ENCODE measurements around the gene ECSCR. TPM values are rescaled to one million over a fixed set of nuclear protein-coding genes. Genes with fewer than 3 reads are reported as not detected.

Gene ECSCR
- total and polyA plus RNA-seq, 2 of the 8 experiments (the other 6 are each of a cell fraction or from before 2014, with no cell fraction given) = 2.7 to 7.2 TPM

DNA sequence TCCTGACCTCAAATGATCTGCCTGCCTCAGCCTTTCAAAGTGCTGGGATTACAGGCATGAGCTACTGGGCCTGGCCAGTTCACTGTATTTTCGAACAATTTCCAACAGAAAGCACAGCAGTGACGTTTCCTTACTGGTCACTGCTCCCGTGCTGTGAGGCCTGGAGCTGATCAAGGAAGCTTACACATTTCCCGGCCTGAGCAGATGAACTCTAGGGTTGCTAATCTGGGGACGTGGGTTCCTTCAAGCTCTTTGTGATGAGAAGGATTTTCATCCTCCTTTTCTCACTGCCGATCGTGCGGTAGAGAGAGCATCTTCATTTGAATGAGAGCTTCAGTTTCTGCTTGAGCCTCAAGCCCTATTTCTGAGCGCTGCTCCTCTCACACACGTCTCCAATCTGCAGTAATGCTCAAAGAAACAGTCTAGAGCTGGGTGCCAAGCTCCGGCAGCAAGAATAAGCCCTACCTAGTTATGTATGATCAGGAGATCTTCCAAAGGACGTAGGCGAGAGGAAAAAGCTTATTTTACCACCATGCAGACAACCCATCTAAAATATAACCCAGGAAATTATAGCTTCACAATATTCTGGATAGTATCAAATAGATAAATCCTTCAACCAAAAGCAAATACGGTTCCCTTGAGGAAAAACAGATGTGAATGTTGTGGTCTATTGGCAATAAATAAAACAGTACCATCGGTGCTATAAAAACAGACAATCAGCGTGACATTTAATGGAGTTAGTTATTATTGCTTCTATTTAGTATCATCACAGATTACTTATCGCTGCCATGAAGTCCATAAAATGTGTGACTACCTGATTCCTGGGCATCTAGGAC, 51.3 kb downstream of the ECSCR start (continued):
- TF ChIP-seq SUZ12 (IDR thresholded peaks at IDR 0.05; ENCODE audit: low read length) (no peak), JUND (IDR thresholded peaks at IDR 0.05; ENCODE audit: low read length) (no peak), RAD21 (IDR thresholded peaks at IDR 0.05 in 1 of 2, conservative IDR thresholded peaks at IDR 0.05 in 1 of 2; ENCODE audit: low read depth in 2 of 2, low read length in 2 of 2) (no peak), ZNF274 (IDR thresholded peaks at IDR 0.05; ENCODE audit: borderline replicate concordance, extremely low read depth, low read length) (no peak)
- TF ChIP-seq, protein P1, sequence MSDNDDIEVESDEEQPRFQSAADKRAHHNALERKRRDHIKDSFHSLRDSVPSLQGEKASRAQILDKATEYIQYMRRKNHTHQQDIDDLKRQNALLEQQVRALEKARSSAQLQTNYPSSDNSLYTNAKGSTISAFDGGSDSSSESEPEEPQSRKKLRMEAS (IDR thresholded peaks at IDR 0.05) = no peak
